Vagina (tissue), 2 donors: Measurements from ENCODE around the gene BACE1. TPM values are rescaled to one million over a fixed set of nuclear protein-coding genes. Genes with fewer than 3 reads are reported as not detected.

Source experiments
- DNase-seq, 2 donors: peaks; one replicate each; pipeline ENCODE4 v3.0.0-alpha.2; 2017; ENCODE audit errors: extremely low spot score in 2 of 2
- H3K27ac ChIP-seq: fragments of 200-600 bp; sonication (generic); one replicate; pipeline ENCODE4 v1.5.1; 2019
- H3K27me3 ChIP-seq: fragments of 200-600 bp; sonication (generic); one replicate; pipeline ENCODE4 v1.5.1; 2019
- H3K36me3 ChIP-seq, 2 donors: fragments of 200-600 bp; sonication (generic); one replicate each; pipeline ENCODE4 v1.5.1; 2017 to 2019
- H3K4me1 ChIP-seq: fragments of 200-600 bp; sonication (generic); one replicate; pipeline ENCODE4 v1.5.1; 2019
- H3K4me3 ChIP-seq, 2 donors: fragments of 200-600 bp; sonication (generic); 1 replicate in 1 of 2; 2 replicates in 1 of 2; pipeline ENCODE4 v1.5.1; 2016 to 2019
- H3K9me3 ChIP-seq: fragments of 200-600 bp; sonication (generic); one replicate; pipeline ENCODE4 v1.5.1; 2019
- POLR2A ChIP-seq, 2 donors: fragments of 450-650 bp; IDR thresholded peaks; one replicate each; pipeline ENCODE4 v1.6.1; 2017; ENCODE audit warnings: antibody characterized with exemption in 2 of 2, mild to moderate bottlenecking in 2 of 2, moderate library complexity in 2 of 2
- POLR2AphosphoS5 ChIP-seq, 2 donors: sonication (generic); formaldehyde crosslinking; IDR thresholded peaks; one replicate each; pipeline ENCODE4 v1.9.0; 2017; ENCODE audit warnings: antibody characterized with exemption in 2 of 2, mild to moderate bottlenecking in 2 of 2, low read depth in 1 of 2; ENCODE audit not compliant: insufficient read depth in 1 of 2
- intact Hi-C: fragments of 100-400 bp; cut with DNase I; formaldehyde crosslinking; loops from one replicate; pipeline ENCODE4 v1.15.1; 2023
- total RNA-seq: library from RNA; depleted of rRNA; stranded (reverse); fragments of >200 nt; gene quantifications from one replicate; pipeline ENCODE4 v1.2.3, GENCODE V29; 2016
- TF ChIP-seq, protein P1 (sequence below), 3 experiments: fragments of 450-650 bp in 2 of 3; fragments of 200-600 bp in 1 of 3; sonication (generic) in 1 of 3; IDR thresholded peaks; one replicate each; pipeline ENCODE4 v1.5.1; 2017 to 2019; ENCODE audit warnings: antibody characterized with exemption in 3 of 3, mild to moderate bottlenecking in 2 of 3, moderate library complexity in 2 of 3

The BACE1 gene
- total RNA-seq, 1 donor from 2014 or later = 25.8 TPM

DNA sequence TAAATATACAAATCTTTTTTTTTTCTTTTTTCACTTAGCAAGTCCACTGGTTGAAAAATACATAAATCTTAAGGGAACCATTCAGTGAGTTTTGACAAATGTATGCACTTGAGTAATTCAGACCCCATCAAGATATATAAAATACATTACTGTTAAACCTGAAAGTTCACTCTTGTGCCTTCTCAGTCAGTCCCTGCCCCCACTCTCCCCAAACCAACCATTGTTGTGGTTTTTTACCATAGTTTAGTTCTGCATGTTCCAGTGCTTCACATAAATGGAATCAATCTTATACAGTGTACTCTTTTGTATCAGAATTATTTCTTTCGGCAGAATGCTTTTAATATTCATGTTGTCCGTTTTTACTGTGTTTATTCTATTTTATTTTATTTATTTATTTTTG, 57.5 kb downstream of the BACE1 start:
- no peak for TF ChIP-seq POLR2AphosphoS5 (IDR thresholded peaks at IDR 0.05; ENCODE audit: insufficient read depth in 1 of 2, low read depth in 1 of 2)
- TF ChIP-seq, protein P1, sequence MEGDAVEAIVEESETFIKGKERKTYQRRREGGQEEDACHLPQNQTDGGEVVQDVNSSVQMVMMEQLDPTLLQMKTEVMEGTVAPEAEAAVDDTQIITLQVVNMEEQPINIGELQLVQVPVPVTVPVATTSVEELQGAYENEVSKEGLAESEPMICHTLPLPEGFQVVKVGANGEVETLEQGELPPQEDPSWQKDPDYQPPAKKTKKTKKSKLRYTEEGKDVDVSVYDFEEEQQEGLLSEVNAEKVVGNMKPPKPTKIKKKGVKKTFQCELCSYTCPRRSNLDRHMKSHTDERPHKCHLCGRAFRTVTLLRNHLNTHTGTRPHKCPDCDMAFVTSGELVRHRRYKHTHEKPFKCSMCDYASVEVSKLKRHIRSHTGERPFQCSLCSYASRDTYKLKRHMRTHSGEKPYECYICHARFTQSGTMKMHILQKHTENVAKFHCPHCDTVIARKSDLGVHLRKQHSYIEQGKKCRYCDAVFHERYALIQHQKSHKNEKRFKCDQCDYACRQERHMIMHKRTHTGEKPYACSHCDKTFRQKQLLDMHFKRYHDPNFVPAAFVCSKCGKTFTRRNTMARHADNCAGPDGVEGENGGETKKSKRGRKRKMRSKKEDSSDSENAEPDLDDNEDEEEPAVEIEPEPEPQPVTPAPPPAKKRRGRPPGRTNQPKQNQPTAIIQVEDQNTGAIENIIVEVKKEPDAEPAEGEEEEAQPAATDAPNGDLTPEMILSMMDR (IDR thresholded peaks at IDR 0.05) = no peak
- no peak for TF ChIP-seq POLR2A (IDR thresholded peaks at IDR 0.05)
- H3K27ac ChIP-seq = no peak overlapping the region

DNA sequence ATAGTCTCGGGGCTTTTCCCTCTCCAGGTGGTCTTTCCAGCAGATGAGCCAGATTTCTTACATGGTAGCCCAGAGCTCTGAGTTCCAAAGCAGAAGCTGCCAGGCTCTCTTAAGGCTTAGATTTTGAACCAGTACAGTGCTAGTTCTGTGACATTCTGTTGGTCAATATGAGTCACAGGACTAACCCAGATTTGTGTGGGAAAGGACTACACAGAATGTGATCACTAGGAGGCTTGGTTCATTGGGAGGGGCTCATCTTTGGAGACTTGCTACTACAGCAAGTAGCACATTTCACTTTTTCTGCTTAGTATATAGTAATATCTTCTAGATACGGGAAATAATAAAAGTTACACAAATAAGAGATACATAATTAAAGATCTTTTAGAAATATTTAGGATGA, 59.5 kb downstream of the BACE1 start:
- no peak for DNase-seq
- no peaks in the 10 kb centered on the region for H3K4me1 ChIP-seq
- H3K36me3 ChIP-seq = peaks cover 0 to 8% of the 10 kb centered on the region in 2 donors
- TF ChIP-seq POLR2A (IDR thresholded peaks at IDR 0.05) = no peak
- no peak for TF ChIP-seq POLR2AphosphoS5 (IDR thresholded peaks at IDR 0.05; ENCODE audit: insufficient read depth in 1 of 2, low read depth in 1 of 2)
- TF ChIP-seq, protein P1 (IDR thresholded peaks at IDR 0.05) = no peak
- H3K9me3 ChIP-seq = no peaks in the 10 kb centered on the region
- H3K27ac ChIP-seq = no peak overlapping the region
- no peaks in the 10 kb centered on the region for H3K27me3 ChIP-seq
- no peak overlapping the region for H3K4me3 ChIP-seq
- intact Hi-C loops = no loop called here

More for the DNA sequence above, 57.5 kb downstream of the BACE1 start:
- intact Hi-C loops = no loop called here
- Histone ChIP-seq H3K4me3 (no peak overlapping the region), H3K4me1 (no peaks in the 10 kb centered on the region), H3K36me3 (peaks cover 0 to 7% of the 10 kb centered on the region in 2 donors), H3K9me3 (no peaks in the 10 kb centered on the region), H3K27me3 (no peaks in the 10 kb centered on the region)
- no peak for DNase-seq

DNA sequence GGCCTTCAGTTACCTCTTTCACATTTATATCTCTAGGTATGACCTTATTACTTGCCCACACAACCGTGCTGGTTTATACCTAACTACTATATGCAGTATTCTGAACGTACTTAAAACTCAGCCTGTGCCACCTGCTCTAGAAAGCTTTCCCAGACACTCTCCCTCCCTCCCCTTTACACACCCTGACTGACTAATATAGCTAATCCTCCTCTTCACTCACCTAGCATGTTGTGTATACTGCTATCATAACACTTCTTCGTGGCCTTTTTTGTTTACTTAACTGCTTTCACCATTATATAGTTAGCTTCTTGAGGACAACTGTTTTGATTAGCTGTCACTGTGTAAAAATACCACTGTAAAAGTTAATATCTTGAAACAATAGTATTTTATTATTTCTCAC, 60.1 kb downstream of the BACE1 start:
- H3K9me3 ChIP-seq = no peaks in the 10 kb centered on the region
- DNase-seq = no peak
- H3K27ac ChIP-seq = no peak overlapping the region
- H3K4me1 ChIP-seq = no peaks in the 10 kb centered on the region
- H3K4me3 ChIP-seq = no peak overlapping the region
- H3K36me3 ChIP-seq = peaks cover 0 to 8% of the 10 kb centered on the region in 2 donors
- intact Hi-C loops = no loop called here
- no peaks in the 10 kb centered on the region for H3K27me3 ChIP-seq
- TF ChIP-seq POLR2AphosphoS5 (IDR thresholded peaks at IDR 0.05; ENCODE audit: insufficient read depth in 1 of 2, low read depth in 1 of 2) (no peak), POLR2A (IDR thresholded peaks at IDR 0.05) (no peak)
- TF ChIP-seq, protein P1 (IDR thresholded peaks at IDR 0.05) = no peak

DNA sequence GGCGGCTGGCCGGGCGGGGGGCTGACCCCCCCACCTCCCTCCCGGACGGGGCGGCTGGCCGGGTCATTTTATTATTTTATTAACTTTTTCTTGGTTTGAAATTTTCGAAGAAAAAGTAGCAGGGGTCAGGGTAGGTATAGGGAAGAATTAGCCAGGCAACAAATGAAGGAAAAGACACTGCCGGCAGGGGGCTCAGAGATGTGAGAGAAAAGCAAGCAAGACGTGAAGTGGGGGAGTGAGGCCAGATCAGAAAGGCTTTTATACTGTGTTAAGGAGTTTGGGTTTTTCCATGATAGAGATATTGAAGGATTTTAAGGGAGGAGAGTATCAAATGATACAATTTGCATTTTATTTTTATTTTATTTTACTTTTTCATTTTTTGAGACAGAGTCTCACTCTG, 64.5 kb downstream of the BACE1 start:
- no peaks in the 10 kb centered on the region for H3K4me1 ChIP-seq
- no peak overlapping the region for H3K27ac ChIP-seq
- H3K36me3 ChIP-seq = peaks cover 0 to 29% of the 10 kb centered on the region in 2 donors
- no peaks in the 10 kb centered on the region for H3K27me3 ChIP-seq
- intact Hi-C loops = no loop called here
- H3K9me3 ChIP-seq = no peaks in the 10 kb centered on the region
- no peak for DNase-seq
- no peak overlapping the region for H3K4me3 ChIP-seq
- no peak for TF ChIP-seq POLR2A (IDR thresholded peaks at IDR 0.05)
- TF ChIP-seq, protein P1 (IDR thresholded peaks at IDR 0.05) = no peak
- no peak for TF ChIP-seq POLR2AphosphoS5 (IDR thresholded peaks at IDR 0.05; ENCODE audit: insufficient read depth in 1 of 2, low read depth in 1 of 2)

DNA sequence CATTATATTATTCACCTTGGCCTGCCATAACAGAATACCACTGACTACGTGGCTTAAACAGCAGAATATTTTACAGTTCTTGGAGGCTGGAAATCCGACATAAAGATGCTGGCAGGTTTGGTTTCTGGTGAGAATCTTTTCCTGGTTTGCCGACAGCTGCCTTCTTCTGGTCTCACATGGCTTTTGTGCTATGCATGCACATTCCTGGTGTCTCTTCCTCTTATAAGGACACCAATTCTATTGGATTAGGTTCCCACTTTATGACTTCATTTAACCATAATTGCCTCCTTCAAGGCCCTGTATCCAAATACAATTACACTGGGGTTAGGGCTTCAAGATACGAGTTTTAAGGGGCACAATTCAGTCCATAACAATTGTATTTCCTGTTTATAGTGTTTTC, 66.5 kb downstream of the BACE1 start:
- Histone ChIP-seq H3K27ac (no peak overlapping the region), H3K36me3 (peaks cover 0 to 47% of the 10 kb centered on the region in 2 donors), H3K4me1 (no peaks in the 10 kb centered on the region), H3K27me3 (no peaks in the 10 kb centered on the region), H3K9me3 (no peaks in the 10 kb centered on the region), H3K4me3 (no peak overlapping the region)
- TF ChIP-seq, protein P1 (IDR thresholded peaks at IDR 0.05) = no peak
- TF ChIP-seq POLR2AphosphoS5 (IDR thresholded peaks at IDR 0.05; ENCODE audit: insufficient read depth in 1 of 2, low read depth in 1 of 2) = no peak
- no peak for TF ChIP-seq POLR2A (IDR thresholded peaks at IDR 0.05)
- no peak for DNase-seq
- intact Hi-C loops = no loop called here
